ENCODE data around the gene EDN2. TPM values are rescaled to one million over a fixed set of nuclear protein-coding genes. Genes with fewer than 3 reads are reported as not detected.

Gene EDN2
- total RNA-seq, 1 experiment from 2014 or later = 0.28 TPM

- peaks cover 20% of the 10 kb centered on the region for H3K4me1 Mint-ChIP-seq (ENCODE audit: low read depth, unreplicated experiment)
- H3K9me3 Mint-ChIP-seq (ENCODE audit: low read depth, unreplicated experiment) = peaks cover 5% of the 10 kb centered on the region
- peaks cover 5% of the 10 kb centered on the region for H3K36me3 Mint-ChIP-seq (ENCODE audit: insufficient read depth, unreplicated experiment)
- TF ChIP-seq CTCF (IDR thresholded peaks at IDR 0.05; ENCODE audit: unreplicated experiment) = no peak
- no peak for DNase-seq
- BruUV-seq (replicated peaks) = no TSS peak
- H3K27ac Mint-ChIP-seq (ENCODE audit: unreplicated experiment) = no peak overlapping the region
- CTCF ChIA-PET = no interaction called here
- H3K4me3 Mint-ChIP-seq (ENCODE audit: low read depth, unreplicated experiment) = no peak overlapping the region
- intact Hi-C loops (cut with micrococcal nuclease; ENCODE audit: unreplicated experiment) = no loop called here
- peaks cover 14% of the 10 kb centered on the region for H3K27me3 Mint-ChIP-seq (ENCODE audit: unreplicated experiment)
Measured at GRCh38 chr1:41489561-41489960, 5.1 kb upstream of the EDN2 start.

- DNase-seq = no peak
- CTCF ChIA-PET = interaction anchor here (0.6 kb wide), 1 partner anchor 303 kb away, joined by 4 read pairs; no protein-coding TSS in a partner anchor
- no peak for TF ChIP-seq CTCF (IDR thresholded peaks at IDR 0.05; ENCODE audit: unreplicated experiment)
- Mint-ChIP-seq H3K9me3 (ENCODE audit: low read depth, unreplicated experiment) (peaks cover 5% of the 10 kb centered on the region), H3K36me3 (ENCODE audit: insufficient read depth, unreplicated experiment) (peaks cover 4% of the 10 kb centered on the region), H3K27me3 (ENCODE audit: unreplicated experiment) (peaks cover 14% of the 10 kb centered on the region), H3K4me3 (ENCODE audit: low read depth, unreplicated experiment) (no peak overlapping the region), H3K4me1 (ENCODE audit: low read depth, unreplicated experiment) (peaks cover 30% of the 10 kb centered on the region), H3K27ac (ENCODE audit: unreplicated experiment) (no peak overlapping the region)
- no TSS peak for BruUV-seq (replicated peaks)
- intact Hi-C loops (cut with micrococcal nuclease; ENCODE audit: unreplicated experiment) = no loop called here
Measured at GRCh38 chr1:41488040-41488951, 3.8 kb upstream of the EDN2 start.

GRCh38 chr1:41487126-41488039 is 2.9 kb upstream of the EDN2 start:
- intact Hi-C loops (cut with micrococcal nuclease; ENCODE audit: unreplicated experiment) = no loop called here

More at GRCh38 chr1:41487126-41488039, 2.9 kb upstream of the EDN2 start:
- no TSS peak for BruUV-seq (replicated peaks)
- CTCF ChIA-PET = interaction anchor here (0.6 kb wide), 1 partner anchor 302 kb away, joined by 4 read pairs; no protein-coding TSS in a partner anchor
- Mint-ChIP-seq H3K27ac (ENCODE audit: unreplicated experiment) (no peak overlapping the region), H3K9me3 (ENCODE audit: low read depth, unreplicated experiment) (peaks cover 5% of the 10 kb centered on the region), H3K36me3 (ENCODE audit: insufficient read depth, unreplicated experiment) (no peaks in the 10 kb centered on the region), H3K27me3 (ENCODE audit: unreplicated experiment) (peaks cover 14% of the 10 kb centered on the region), H3K4me3 (ENCODE audit: low read depth, unreplicated experiment) (no peak overlapping the region), H3K4me1 (ENCODE audit: low read depth, unreplicated experiment) (peaks cover 39% of the 10 kb centered on the region)
- TF ChIP-seq CTCF (IDR thresholded peaks at IDR 0.05; ENCODE audit: unreplicated experiment) = no peak
- no peak for DNase-seq

Data from Calu3 (cell line).